GM18867 (cell line): ENCODE results near the gene KRT31.
"Not testable (repeated sequence)": the region's sequence is repeated elsewhere in the genome, so short reads cannot be mapped to it uniquely, and the experiment has no call there.

Experiments used
- ATAC-seq: cut with Tn5 transposase; IDR thresholded peaks from one replicate; pipeline ENCODE4 v1.9.1; 2021; ENCODE audit warnings: mild to moderate bottlenecking, moderate library complexity; ENCODE audit not compliant: unreplicated experiment

Gene KRT31

DNA sequence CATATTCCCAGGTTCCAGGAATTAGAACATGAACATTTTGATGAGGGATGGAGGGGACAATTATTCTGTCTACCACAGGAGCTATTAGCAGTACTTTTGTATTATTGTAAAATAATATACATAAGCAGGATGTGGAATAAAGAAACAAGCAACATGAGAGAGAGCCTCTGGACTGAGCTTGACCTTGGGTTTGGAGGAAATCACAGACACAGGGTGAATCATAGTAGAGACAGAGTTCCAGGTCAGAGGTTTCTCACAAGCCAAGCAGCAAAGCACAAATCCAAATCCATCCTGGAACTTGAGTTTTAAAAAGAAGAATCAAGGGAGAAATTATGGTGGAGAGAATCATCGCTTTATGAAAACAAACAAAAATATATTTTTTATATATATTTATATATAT is 5.1 kb downstream of the KRT31 start:
- ATAC-seq = no peak

DNA sequence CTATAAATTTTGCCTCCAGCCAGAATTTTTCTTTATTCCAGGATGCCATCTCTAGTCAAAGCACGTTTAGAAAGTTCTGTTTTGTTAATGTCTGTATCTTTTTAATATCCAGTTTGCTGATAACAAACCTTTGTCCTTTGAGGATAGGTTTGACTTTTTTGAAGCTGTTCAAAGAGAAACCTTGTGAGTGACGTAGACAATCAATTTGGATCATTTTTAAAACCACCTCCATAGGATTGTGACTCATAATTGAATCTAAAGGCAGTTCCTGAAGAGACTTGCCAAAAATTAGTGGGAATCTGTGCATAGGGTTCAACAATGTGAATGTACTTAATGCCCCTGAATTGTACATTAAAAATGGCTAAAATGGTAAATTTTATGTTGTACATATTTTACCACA is 5.9 kb downstream of the KRT31 start:
- ATAC-seq = no peak

DNA sequence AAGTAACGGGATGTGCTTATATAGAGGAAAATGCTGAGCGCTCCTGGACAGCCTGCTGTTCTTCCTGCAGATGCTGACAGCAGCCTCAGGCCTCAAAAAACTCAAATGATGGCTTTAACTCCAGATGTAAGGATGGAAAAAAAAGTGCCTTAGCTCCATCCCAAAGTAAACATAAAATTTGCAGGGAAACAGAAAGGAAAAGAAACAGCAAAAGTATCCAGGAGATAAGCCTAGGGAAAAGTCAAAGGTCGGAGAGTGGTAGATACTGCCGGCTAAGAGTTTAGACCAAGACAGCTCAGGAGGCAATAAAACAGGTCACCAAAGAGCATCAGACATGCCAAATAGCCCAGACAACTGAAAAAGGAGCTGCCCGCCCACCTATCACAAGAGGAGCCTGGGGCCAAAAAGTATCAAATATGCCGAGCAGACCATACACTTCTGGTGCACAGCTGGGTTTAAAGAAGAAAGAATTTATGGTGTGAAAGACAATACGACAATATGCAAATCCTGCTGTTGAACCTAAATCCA is 6.9 kb downstream of the KRT31 start:
- no peak for ATAC-seq

DNA sequence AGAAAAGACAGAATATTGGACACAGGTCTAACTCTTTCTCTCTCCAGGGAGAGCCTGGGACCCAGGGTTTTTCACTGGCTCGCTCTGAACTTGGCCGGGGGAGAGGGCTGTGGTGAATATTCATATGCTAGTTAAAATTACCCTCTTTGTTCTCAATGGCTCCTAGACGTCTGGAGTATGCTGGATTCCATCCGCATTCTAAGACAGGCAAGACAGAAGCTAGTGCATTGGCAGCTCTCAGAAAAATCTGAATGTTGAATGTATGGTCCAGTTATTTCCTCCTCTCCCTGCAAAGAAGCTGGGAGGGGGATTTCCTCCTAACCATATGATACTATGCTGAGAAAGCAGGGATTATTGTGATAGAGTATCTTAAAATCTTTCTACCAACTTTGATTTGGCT is 9.7 kb downstream of the KRT31 start:
- ATAC-seq = no peak

DNA sequence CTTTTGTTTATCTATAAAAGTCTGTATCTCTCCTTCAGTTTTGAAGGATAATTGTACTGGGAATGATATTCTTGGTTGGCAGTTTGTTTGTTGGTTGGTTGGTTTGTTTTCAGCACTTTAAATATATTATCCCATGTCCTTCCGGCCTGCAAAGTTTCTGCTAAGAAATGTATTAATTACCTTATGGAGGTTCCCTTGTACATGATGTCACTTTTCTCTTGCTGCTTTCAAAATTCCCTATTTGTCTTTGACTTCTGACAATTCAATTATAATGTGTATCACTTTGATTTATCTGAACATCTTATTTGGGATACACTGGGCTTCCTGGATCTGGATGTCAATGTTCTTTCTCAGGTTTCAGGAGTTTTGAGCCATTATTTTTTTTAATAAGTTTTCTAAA is 11.2 kb downstream of the KRT31 start:
- no peak for ATAC-seq

DNA sequence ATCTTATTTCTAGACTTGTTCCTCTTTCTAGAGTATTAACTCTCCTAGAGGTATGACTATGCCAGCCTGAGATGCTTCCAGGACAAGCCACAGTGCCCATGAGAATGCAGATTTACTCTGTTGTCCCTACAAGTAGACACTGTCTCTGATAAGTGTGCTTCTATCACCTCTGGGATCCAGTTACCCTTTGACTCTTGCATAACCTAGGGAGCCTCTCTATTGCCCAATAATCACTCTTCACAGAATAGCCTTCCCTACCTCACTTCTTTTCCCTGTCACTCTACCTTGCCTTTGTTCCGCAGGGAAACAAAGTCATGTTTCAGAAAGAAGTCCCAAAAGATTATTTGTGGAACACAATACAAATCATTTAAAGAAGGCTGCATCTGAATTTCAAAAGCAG is 13.7 kb downstream of the KRT31 start:
- ATAC-seq = no peak

DNA sequence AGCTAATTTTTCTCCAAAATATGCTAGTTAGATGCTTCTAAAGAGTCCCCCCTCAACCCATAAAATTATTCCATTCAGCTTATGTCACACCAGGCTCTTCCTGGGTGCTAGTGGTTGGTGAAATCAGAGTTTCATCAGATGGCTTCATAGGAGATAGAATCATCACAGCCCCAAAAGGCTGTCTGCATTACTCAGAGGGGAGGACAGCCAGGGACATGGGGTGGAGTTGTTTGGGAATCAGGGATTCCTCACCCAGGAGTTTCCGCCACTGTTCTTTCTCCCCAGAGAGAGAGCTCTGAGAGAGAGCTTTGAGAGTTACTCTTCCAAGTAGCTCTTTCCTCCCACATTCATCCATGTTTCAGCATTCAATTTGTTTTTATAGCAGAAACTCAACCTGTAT is 15.0 kb downstream of the KRT31 start:
- no peak for ATAC-seq

DNA sequence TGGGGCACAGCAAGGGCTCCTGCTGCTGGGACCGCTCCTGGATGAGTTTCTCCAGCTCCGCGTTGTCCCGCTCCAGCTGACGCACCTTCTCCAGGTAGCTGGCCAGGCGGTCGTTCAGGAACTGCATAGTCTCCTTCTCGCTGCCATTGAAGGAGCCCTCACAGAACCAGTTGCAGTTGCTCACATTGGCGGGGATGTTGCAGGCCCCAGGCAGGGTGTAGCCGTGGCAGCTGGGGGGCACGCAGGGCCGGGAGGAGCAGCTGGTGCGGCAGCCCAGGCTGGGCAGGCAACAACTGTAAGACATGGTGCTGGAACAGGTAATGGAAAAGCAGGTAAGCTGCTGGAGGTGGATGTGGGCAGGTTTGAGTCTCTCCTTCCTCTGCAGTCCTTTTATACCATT is 15.5 kb downstream of the KRT31 start, which contains the start of gene KRT34:
TSS of gene KRT34 (minus strand) at position 364 of the 400 bp plus-strand sequence. CDS start at position 304, 60 bp downstream.
- ATAC-seq = not testable (repeated sequence)

DNA sequence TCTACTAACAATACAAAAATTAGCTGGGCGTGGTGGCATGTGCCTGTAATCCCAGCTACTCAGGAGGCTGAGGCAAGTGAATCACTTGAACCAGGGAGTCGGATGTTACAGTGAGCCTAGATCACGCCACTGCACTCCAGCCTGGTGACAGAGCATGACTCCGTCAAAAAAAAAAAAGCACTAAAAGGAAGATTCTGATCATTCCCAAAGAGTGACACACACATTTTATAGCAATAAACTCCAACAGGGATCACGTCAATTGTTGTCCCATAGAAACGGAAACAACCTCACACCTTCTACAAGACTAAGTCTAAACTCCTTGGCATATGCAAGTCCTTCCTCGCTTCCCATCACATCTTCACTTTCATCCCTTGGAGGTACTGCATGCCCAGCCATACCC is 17.3 kb downstream of the KRT31 start:
- not testable (repeated sequence) for ATAC-seq

DNA sequence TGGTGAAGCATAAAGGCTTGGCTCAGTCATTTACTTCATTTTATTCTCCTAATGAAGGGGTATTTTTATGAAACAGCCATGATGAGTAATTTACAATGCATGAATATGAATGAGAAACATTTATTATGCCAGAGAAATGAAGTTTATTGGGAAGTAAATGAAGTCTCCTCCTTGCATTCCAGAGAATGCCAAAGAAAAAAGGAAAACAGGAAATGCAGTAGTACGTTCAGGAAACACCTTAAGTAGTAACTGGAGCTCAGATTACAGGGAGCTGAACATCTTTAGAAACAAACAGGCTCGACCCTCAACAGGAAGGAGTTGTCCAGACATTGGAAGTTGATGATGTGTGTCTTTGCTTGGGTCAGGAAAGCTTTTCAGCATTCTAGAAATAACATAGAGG is 19.9 kb downstream of the KRT31 start:
- no peak for ATAC-seq

DNA sequence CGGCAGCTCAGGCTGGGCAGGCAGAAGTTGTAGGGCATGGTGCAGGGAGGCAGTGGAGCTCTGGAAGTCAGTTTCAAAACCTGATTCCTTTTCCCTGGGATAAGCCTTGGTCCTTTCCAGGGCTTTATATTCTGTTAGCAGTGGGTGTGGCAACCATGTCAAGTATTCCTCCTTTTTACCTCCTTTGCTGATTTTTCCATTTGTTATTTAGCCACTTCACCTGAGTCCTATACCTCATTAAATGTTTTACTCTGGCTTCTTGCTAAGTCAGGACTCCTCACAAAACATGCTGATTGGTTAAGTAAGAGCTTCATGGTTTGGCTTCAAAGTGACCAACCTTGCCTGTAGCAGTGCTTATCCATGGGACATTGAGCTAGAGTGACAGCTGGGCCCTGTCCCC is 27.7 kb downstream of the KRT31 start, which contains the start of gene KRT33B:
TSS of gene KRT33B (minus strand) at position 101 of the 400 bp plus-strand sequence. CDS start at position 38, 63 bp downstream.
- ATAC-seq = no peak

DNA sequence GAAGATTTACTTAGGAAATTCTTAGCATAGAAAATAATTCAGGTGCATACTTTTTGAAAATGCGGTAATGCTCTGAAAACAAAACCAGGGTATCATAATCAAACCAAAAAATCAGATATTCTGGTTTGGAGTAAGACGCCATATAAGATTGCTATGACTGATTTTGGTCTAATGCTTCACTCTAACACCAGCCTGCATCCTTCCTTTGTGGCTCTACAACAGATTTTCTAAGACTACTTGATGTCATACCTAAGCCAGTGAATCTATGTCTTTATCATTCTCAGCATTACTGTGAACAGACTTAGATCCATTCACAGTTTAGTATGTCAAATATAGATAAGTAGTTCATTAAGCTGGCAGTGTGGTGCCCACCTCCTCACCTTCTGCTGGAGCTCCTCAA is 28.4 kb downstream of the KRT31 start:
- no peak for ATAC-seq

DNA sequence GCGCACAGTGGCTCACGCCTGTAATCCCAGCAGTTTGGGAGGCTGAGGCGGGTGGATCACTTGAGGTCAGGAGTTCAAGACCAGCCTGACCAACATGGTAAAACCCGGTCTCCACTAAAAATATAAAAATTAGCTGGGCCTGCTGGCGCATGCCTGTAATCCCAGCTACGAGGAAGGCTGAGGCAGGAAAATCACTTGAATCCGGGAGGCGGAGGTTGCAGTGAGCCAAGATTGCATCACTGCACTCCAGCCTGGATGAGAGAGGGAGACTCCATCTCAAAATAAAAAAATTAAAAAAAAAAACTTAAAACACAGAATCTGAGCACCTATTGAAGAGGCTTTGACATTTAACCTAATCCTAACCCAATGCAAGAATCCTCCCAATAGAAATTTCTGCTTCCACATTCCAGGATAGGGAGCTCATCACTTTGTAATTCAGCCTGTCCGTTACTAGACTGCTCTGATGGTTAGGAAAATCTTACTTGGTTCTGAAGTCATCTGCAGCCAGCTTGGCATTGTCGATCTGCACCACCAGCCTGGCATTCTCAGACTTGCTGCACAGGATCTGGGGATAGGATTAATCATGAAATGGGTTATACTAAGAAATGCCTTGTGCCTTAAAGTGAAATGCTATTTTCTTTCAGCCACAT is 29.9 kb downstream of the KRT31 start:
- ATAC-seq = no peak

DNA sequence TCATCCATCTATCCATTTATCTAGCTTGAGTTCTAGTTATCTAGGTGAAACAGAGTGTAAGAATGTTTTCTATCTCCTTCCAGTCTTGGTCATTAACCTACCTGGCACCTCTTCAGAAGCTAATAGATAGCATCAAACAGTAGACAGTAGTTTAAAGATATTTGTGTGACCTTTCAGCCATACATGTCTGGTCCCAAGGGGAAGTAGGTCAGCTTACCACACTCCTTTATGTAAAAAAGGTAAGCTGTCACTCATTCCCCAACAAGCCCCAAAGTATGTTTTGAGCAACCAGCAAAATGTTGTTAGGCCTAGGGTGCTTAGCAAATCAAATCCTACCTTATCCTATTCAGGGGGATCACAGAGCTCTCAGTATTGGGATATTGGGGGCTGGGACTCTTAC is 31.3 kb downstream of the KRT31 start:
- no peak for ATAC-seq

DNA sequence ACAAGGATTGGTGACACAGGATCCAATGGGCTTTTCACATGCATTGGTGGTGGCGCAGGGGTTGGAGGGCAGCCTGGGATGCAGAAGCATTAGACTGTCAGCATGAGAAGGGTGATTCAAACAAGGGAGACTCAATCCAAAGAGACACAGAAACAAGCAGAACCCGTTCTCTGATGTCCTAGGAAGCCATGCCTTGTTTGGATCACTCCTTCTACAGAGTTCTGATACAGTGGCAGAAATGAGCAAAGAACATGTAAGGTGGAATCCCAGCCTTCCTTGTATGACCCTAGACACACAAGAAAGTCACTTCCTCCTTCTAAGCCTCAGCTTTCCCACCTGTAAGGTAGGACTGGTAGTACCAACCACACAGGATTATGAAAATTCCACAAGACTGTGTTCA is 33.5 kb downstream of the KRT31 start:
- no peak for ATAC-seq

DNA sequence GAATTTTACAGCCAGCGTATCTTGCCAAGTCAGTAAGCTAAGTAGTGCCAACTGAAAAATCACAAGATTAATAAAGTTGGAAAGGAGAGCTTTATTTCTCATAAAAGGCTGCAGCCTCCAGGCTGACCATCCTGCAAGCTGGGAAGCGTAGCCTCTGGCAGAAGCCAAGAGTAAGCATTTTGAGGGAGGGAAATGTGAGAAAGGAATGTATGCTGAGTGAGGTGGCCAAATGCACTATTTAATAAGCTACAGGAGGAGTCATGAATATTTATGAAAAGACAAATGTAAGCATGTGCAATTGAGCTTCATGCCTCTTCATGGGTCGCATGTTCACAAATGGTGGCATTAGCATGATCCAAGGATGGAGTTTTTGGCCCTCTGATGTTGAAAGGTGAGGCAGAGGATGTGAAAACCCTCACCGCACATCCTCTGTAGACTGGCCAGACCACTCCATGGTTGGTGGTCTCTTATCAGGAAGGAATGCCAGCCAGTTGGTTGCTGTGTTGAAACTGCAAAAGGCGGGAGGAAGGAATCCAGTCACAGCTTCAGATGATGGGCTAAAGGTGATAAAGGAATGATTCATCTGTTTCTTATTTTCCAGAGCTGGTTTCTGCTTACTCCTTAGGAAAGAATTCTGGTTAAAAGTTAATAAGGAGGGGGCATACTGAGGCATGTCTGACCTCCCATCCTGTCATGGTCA is 37.0 kb downstream of the KRT31 start:
- no peak for ATAC-seq

DNA sequence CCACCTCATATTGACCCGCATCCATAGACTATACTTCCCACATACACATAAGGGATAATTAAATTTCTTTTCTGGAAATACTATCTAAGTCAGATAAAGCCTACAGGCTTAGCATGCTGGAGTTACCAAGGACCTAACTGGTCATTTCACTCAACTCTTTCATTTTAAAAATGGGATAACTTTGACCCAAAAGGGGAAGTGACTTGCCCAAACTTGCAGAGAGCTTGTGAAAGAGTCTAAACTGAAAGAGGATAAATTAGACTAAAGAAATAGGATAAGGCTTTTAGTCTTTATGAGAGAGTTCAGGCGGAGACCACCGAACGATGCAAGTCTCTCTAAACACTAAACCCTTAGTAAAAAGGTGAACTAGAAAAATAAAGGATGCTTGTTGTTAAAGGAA is 42.9 kb downstream of the KRT31 start:
- no peak for ATAC-seq

DNA sequence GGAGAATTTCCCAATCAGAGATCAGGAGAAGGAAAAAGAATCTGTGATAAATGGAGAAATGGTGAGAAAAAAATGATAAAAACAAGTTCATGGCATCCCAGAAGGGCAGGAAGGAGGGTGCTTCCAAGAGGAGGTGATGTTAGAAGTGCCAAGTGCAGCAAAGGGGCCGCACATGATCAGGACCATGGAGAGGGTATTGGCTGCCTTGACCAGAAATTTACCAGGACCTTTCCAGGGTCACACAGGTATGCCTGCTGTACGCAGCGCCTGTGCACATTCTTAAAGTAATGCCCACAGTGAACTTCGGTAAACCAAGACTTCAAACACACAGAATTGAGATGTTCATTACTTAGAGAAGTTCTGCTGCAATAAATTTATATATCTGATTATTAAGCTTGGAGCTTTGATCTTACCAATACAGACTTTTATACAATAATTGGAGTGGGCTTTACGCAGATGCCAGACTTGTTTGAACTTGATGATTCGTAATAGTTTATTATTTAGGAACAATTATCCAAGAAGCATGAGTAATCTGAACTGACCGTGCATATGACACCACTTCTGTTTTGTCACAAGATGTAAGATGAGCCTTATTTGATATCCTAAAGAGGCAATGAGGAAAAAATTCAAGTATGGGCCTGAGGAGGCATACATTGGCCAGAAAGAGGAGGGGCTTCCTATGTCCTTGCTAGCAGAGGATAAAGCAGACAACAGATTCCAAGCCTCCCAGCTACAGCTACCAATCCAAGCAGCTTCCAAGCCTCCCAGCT is 44.6 kb downstream of the KRT31 start:
- ATAC-seq = no peak

DNA sequence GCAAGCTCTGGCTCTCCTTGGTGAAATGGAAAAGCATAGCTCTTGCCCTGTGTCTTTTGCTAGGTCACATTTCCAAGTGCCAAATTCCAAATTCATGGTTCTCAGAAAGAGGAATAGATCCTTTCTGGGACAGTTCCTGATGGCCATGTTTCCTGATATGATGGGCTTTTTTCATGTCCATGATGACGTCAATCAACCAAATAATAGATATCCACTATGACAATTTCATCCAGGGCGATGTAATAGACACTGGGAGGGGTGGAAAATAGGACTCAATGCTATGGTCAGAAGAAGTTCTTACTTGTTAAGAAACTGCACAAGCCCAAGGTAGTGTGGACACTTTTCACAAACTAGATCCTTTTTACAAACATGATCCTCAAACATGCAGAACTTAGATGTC is 46.2 kb downstream of the KRT31 start:
- ATAC-seq = no peak

DNA sequence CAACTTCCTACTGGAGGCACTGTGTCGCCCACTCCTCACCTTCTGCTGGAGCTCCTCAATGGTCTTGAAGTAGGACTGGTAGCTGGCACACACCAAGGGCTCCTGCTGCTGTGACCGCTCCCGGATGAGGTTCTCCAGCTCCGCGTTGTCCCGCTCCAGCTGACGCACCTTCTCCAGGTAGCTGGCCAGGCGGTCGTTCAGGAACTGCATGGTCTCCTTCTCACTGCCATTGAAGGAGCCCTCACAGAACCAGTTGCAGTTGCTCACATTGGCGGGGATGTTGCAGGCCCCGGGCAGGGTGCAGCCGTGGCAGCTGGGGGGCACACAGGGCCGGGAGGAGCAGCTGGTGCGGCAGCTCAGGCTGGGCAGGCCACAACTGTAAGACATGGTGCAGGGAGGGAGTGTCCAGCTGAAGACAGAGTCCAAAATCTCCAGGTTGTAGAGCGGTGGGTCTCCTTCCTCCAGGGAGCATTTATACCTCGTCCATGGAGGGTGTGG is 47.0 kb downstream of the KRT31 start, which contains the start of gene KRT33A:
TSS of gene KRT33A (minus strand) at position 448 of the 498 bp plus-strand sequence. CDS start at position 387, 61 bp downstream.
- ATAC-seq = not testable (repeated sequence)
